ENCODE measurements around the gene TMED10.
"Not testable (repeated sequence)": the region's sequence is repeated elsewhere in the genome, so short reads cannot be mapped to it uniquely, and the experiment has no call there.

The TMED10 gene

GRCh38 chr14:75158843-75159614, 17.4 kb downstream of the TMED10 start:
- no peak for DNase-seq (ENCODE audit: low spot score)

- DNase-seq (ENCODE audit: low spot score), result no peak
Observed at GRCh38 chr14:75156901-75157300, 19.5 kb downstream of the TMED10 start.

GRCh38 chr14:75156111-75156510, 20.3 kb downstream of the TMED10 start:
- no peak for DNase-seq (ENCODE audit: low spot score)

- DNase-seq (ENCODE audit: low spot score), result no peak
Observed at GRCh38 chr14:75155169-75155568, 21.2 kb downstream of the TMED10 start.

GRCh38 chr14:75153295-75153694, 23.1 kb downstream of the TMED10 start:
- DNase-seq (ENCODE audit: low spot score), result no peak

GRCh38 chr14:75151851-75152250, 24.6 kb downstream of the TMED10 start:
- DNase-seq (ENCODE audit: low spot score), result no peak

- DNase-seq (ENCODE audit: low spot score), result not testable (repeated sequence)
Observed at GRCh38 chr14:75150637-75151036, 25.8 kb downstream of the TMED10 start.

GRCh38 chr14:75150150-75150549, 26.3 kb downstream of the TMED10 start:
- DNase-seq (ENCODE audit: low spot score), result no peak

- no peak for DNase-seq (ENCODE audit: low spot score)
Observed at GRCh38 chr14:75147423-75148071, 28.9 kb downstream of the TMED10 start.

GRCh38 chr14:75144944-75145343, 31.5 kb downstream of the TMED10 start:
- DNase-seq (ENCODE audit: low spot score), result no peak

- no peak for DNase-seq (ENCODE audit: low spot score)
Observed at GRCh38 chr14:75143761-75144527, 32.5 kb downstream of the TMED10 start.

- no peak for DNase-seq (ENCODE audit: low spot score)
Observed at GRCh38 chr14:75142494-75142893, 33.9 kb downstream of the TMED10 start.

- DNase-seq (ENCODE audit: low spot score), result no peak
Observed at GRCh38 chr14:75141967-75142366, 34.4 kb downstream of the TMED10 start.

GRCh38 chr14:75141062-75141461, 35.4 kb downstream of the TMED10 start:
- no peak for DNase-seq (ENCODE audit: low spot score)

GRCh38 chr14:75140620-75141019, 35.8 kb downstream of the TMED10 start:
- no peak for DNase-seq (ENCODE audit: low spot score)

- no peak for DNase-seq (ENCODE audit: low spot score)
Observed at GRCh38 chr14:75139185-75139584, 37.2 kb downstream of the TMED10 start.

GRCh38 chr14:75138492-75138891, 37.9 kb downstream of the TMED10 start:
- DNase-seq (ENCODE audit: low spot score), result no peak

- DNase-seq (ENCODE audit: low spot score), result no peak
Observed at GRCh38 chr14:75134644-75135043, 41.8 kb downstream of the TMED10 start.

GRCh38 chr14:75133597-75133996, 42.8 kb downstream of the TMED10 start:
- DNase-seq (ENCODE audit: low spot score), result no peak

- peak; percentile 82 for DNase-seq (ENCODE audit: low spot score)
Observed at GRCh38 chr14:75132382-75133086, 43.9 kb downstream of the TMED10 start.

- no peak for DNase-seq (ENCODE audit: low spot score)
Observed at GRCh38 chr14:75128596-75128990, 47.8 kb downstream of the TMED10 start.

- DNase-seq (ENCODE audit: low spot score), result peak; percentile 35
Observed at GRCh38 chr14:75127903-75128595, 48.4 kb downstream of the TMED10 start.

Data from RKO (cell line).